Kidney capillary endothelial cell (primary cell): ENCODE measurements around the gene SPDYE16.
"Not testable (repeated sequence)": the region's sequence is repeated elsewhere in the genome, so short reads cannot be mapped to it uniquely, and the experiment has no call there.

ENCODE experiments used
- DNase-seq: peaks from one replicate; pipeline ENCODE4 v3.0.0-alpha.2; 2018; ENCODE audit warnings: low spot score

The SPDYE16 gene

GRCh38 chr7:76504351-76505167, 38.5 kb downstream of the SPDYE16 start:
- DNase-seq: not testable (repeated sequence)

GRCh38 chr7:76503244-76503643, 39.9 kb downstream of the SPDYE16 start:
- DNase-seq: not testable (repeated sequence)

- not testable (repeated sequence) for DNase-seq
Observed at GRCh38 chr7:76502836-76503235, 40.3 kb downstream of the SPDYE16 start.

GRCh38 chr7:76502224-76502623, 40.9 kb downstream of the SPDYE16 start:
- DNase-seq: not testable (repeated sequence)

- DNase-seq: not testable (repeated sequence)
Observed at GRCh38 chr7:76499924-76500241, 43.2 kb downstream of the SPDYE16 start.

GRCh38 chr7:76499201-76499923, 43.7 kb downstream of the SPDYE16 start:
- not testable (repeated sequence) for DNase-seq

DNA sequence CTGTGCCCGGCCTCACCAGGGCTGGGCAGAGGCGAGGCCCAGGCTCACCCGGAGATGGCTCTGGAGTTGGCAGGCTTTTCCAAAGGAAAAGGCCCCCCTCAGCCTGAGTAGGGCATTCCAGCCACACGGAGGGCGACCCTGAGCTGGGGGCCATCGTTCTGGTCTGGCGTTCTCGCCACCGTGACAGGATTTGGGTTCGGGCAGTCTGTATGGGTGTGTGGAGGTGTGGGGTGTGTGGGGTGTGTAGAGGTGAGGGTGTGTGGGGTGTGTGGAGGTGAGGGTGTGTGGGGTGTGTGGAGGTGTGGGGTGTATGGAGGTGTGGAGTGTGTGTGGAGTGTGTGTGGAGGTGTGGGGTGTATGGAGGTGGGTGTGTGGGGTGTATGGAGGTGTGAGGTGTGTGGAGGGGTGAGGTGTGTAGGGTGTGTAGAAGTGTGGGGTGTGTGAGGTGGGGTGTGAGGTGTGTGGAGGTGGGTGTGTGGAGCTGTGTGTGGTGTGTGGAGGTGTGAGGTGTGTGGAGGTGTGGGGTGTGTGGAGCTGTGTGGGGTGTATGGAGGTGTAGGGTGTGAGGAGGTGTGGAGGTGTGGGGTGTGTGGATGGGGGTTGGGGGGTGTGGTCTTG, 44.4 kb downstream of the SPDYE16 start:
- DNase-seq: not testable (repeated sequence)

DNA sequence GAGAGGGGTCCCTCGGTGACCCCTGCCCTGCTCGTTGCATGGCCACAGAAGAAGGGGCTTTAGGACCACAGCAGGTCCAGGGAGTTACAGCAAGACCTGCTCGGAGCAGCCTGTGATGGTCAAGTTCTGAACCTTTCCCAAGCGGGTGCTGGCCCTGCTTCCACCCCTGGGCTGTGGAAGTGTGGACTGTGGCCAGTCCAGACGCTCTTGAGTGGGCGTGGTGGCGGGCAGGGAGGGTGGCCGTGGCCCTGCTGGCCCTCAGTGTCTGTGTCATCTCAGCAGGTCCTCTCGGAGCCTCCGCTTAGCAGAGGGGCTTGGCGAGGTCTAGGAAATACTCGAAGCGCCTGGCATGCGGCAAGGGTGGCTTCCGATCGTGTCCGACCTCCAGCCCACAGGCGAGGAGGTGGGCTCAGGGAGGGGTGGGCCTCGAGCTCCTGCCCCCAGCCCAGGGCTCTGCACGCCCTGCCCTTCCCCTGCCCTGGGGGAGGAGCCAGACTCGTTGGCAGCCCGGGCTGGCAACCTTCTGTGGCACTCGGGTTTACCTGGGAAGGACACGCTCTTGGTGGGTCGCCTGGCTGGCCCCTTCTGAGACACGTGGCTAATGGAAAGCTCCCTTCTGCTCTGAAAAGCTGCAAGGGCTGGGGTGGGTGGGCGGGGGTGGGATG, 45.0 kb downstream of the SPDYE16 start:
- not testable (repeated sequence) for DNase-seq

GRCh38 chr7:76495717-76496116, 47.4 kb downstream of the SPDYE16 start:
- not testable (repeated sequence) for DNase-seq

DNA sequence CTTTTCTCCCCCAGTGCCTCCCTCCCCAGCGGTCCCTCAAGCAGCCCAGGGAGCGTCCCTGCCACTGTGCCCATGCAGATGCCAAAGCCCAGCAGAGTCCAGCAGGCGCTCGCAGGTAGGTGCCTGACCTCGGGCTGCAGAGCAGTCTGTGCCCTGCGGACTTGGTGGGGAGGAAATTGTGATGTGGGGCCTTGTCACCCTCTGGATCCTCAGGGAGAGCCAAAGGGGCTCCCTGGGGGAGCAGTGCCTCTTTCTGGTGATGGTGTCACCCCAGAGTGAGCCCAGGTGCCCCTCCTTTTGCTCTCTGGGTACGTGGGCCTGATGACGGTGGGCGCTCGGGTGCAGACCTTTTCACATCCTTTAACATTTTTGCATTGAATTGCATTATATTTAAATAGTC, 51.0 kb downstream of the SPDYE16 start:
- DNase-seq: not testable (repeated sequence)

DNA sequence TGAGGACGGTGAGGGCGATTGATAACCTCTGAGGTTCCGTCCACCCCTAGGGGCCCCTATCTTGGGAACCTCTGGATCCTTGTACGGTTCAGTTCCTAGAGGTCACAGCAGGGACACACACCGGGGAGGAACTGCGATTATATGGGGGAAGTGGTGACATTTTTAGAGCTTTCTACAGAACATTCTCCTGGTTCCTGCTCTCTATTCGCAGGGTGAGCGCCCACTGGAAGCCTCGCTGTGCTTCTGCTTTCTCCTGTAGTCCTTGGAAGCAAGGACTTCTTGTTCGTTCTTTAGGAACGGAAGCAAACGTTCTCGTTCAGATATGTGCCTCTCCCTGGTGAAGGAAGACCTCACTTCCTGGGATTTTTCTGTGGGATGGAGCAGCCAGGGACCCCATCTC, 55.1 kb downstream of the SPDYE16 start:
- DNase-seq: not testable (repeated sequence)

DNA sequence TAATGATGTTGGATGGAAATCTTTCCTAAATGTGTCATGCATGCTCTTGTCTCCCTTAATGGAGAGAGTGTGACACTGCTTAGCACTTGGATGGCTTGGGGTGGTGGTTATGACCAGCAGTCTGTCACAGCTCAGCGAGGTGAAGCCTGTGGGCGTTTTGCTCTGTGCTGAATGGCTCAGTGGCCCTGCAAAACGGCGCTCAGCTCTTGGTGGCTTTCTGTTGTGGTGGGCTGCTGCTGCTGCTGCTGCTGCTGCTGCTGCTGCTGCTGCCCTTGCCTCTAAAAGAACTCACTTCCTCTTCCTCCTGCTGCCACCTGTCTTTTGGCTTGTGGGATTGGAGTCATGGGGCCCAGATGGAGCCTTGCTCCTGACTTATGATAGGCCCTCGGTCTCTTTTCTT, 56.5 kb downstream of the SPDYE16 start:
- not testable (repeated sequence) for DNase-seq

DNA sequence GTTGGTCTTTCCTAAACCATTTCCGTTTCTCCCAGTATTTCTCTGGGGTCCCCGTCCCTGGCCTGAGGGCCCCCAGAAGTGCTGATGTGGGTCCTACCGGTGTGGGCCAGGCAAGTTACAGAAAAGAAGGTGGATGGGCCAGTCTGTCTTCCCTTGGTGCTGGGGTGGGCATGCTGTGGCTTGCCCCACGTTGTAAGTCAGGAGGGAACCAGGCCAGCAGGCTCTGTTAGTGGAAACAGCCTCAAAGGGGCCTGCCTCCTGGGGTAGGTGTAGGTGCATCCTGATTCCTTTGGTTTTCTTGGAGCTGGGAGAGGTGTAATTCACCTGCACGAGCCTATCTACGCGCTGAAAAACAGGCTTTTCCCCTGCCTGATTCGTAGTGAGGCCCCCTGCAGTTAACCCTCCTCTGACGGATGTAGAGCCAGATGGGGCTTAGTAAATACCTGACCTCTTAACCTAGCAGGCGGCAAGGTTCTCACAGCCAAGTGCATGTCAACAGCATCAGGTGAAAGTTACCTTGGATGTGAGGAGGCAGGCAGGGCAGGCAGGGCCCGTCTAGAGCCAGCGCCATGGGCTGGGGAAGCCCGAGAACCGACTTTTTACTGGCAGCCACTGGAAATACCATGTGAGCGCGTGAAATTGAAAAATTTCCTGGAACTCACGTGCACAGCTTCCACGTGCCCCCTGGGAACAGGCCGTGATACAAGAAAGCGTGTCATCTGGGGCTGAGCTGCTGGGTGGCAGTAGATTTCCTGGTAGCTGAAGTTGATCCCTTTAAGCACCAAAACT, 57.1 kb downstream of the SPDYE16 start:
- not testable (repeated sequence) for DNase-seq

DNA sequence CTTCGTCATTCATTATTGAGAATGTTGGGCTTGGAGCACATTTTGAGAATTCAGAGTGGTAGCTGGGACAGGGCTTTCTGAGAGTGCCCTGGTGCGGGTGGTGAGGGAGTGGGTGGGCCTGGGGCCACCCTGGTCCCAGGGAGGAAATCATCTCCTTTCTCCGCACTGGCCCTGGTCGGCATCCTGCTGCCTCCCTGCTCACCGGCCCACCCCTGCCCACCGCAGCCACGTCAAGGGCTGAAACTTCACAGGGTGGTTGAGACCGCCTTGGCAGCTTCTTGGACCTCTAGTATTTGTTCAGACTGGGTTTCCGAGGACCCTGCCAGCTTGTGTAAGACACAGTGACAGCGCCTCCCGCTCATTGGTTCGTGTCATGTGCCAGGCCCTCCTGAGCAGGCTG, 58.6 kb downstream of the SPDYE16 start:
- not testable (repeated sequence) for DNase-seq

DNA sequence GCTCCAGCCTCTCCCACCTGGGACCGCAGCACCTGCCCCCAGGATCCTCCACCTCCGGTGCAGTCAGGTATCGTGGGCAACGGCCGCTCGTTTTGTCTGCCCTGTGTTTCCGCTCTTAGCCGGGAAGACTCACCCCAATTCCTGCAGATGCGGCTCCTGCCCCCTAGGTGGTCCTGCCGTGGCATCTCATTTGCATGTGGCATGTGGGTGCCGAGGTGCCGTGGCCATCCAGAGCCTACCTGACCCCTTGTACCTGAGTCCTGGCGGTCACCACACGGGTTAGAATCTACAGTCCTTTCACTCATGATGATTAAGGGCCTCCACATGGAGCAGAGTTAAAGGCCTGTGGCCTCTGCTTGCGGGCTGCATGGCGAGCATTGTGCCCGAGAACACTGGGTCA, 60.0 kb downstream of the SPDYE16 start:
- not testable (repeated sequence) for DNase-seq

DNA sequence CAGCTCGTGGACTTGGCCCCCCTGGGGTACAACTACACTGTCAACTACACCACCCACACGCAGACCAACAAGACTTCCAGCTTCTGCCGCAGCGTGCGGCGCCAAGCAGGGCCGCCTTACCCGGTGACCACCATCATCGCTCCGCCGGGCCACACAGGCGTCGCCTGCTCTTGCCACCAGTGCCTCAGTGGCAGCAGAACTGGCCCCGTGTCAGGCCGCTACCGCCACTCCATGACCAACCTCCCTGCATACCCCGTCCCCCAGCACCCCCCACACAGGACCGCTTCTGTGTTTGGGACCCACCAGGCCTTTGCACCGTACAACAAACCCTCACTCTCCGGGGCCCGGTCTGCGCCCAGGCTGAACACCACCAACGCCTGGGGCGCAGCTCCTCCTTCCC, 60.4 kb downstream of the SPDYE16 start:
- DNase-seq: not testable (repeated sequence)
